Natural killer cell (primary cell): ENCODE results near the gene MAPKAP1. TPM values are rescaled to one million over a fixed set of nuclear protein-coding genes. Genes with fewer than 3 reads are reported as not detected.
"Not testable (repeated sequence)": the region's sequence is repeated elsewhere in the genome, so short reads cannot be mapped to it uniquely, and the experiment has no call there.

Experiments used
- ATAC-seq, 3 donors: fragments of 150-1000 bp in 2 of 3; fragments of 200-7000 bp in 1 of 3; cut with Tn5 transposase; 1 replicate in 1 of 3; 2 replicates in 2 of 3; pipeline ENCODE4 v1.10.0; 2021; ENCODE audit warnings: mild to moderate bottlenecking in 2 of 3, moderate library complexity in 2 of 3
- DNase-seq, 2 donors: peaks; one replicate each; pipeline versions ENCODE4 v3.0.0 to v3.0.0-alpha.2; 2013 to 2021; ENCODE audit warnings: mixed read lengths in 1 of 2
- H3K27ac ChIP-seq: one replicate; pipeline ENCODE4 v1.5.1; 2013; ENCODE audit warnings: mild to moderate bottlenecking, low read length
- H3K27me3 ChIP-seq: one replicate; pipeline ENCODE4 v1.6.1; 2013; ENCODE audit warnings: low read length; ENCODE audit not compliant: control insufficient read depth, insufficient read depth
- H3K36me3 ChIP-seq: one replicate; pipeline ENCODE4 v1.6.1; 2013; ENCODE audit warnings: low read length; ENCODE audit not compliant: control insufficient read depth, insufficient read depth
- H3K4me1 ChIP-seq: one replicate; pipeline ENCODE4 v1.6.1; 2013; ENCODE audit warnings: low read length; ENCODE audit not compliant: control insufficient read depth, insufficient read depth
- H3K4me3 ChIP-seq: one replicate; pipeline ENCODE4 v1.5.1; 2013; ENCODE audit warnings: low read length
- H3K9me3 ChIP-seq: one replicate; pipeline ENCODE4 v1.6.1; 2013; ENCODE audit warnings: low read length; ENCODE audit not compliant: control insufficient read depth, insufficient read depth
- H3K27ac Mint-ChIP-seq, 2 donors: one replicate each; pipeline ENCODE4 v1.8.0; 2022; ENCODE audit warnings: mild to moderate bottlenecking in 2 of 2, mixed read lengths in 2 of 2, moderate library complexity in 1 of 2
- H3K27me3 Mint-ChIP-seq, 2 donors: one replicate each; pipeline ENCODE4 v1.8.0; 2022; ENCODE audit warnings: low read depth in 2 of 2, mixed read lengths in 2 of 2
- H3K36me3 Mint-ChIP-seq: one replicate; pipeline ENCODE4 v1.8.0; 2022; ENCODE audit warnings: mixed read lengths
- H3K4me1 Mint-ChIP-seq, 2 donors: one replicate each; pipeline ENCODE4 v1.8.0; 2022; ENCODE audit warnings: mixed read lengths in 2 of 2
- H3K4me3 Mint-ChIP-seq: one replicate; pipeline ENCODE4 v1.8.0; 2022; ENCODE audit warnings: mild to moderate bottlenecking, moderate library complexity, mixed read lengths
- H3K9me3 Mint-ChIP-seq, 2 donors: one replicate each; pipeline ENCODE4 v1.8.0; 2022; ENCODE audit warnings: mixed read lengths in 2 of 2
- WGBS: methylation state at CpG from one replicate; pipeline ENCODE4 v1.1.7; 2013; ENCODE audit warnings: missing lambda C conversion rate; ENCODE audit not compliant: insufficient coverage; 5-methylcytosine and 5-hydroxymethylcytosine counted together
- intact Hi-C: fragments of 100-400 bp; cut with micrococcal nuclease; formaldehyde crosslinking; loops from one replicate; pipeline ENCODE4 v1.14.2; 2022
- total RNA-seq, 4 donors: library from RNA; stranded (reverse); fragments of 120-200 nt in 1 of 4; gene quantifications; one replicate each; pipeline versions ENCODE4 v1.2.3 to v1.2.4, GENCODE V29; 2013 to 2022
- TF ChIP-seq, protein P1 (sequence below): fragments of 200-600 bp; IDR thresholded peaks from one replicate; pipeline ENCODE4 v1.8.0; 2022; ENCODE audit warnings: antibody characterized with exemption

Gene MAPKAP1
- total RNA-seq, 3 donors from 2014 or later (not counting 1 experiment from before 2014, with no cell fraction given): 51.1 to 73.0 (median 58.8) TPM

DNA sequence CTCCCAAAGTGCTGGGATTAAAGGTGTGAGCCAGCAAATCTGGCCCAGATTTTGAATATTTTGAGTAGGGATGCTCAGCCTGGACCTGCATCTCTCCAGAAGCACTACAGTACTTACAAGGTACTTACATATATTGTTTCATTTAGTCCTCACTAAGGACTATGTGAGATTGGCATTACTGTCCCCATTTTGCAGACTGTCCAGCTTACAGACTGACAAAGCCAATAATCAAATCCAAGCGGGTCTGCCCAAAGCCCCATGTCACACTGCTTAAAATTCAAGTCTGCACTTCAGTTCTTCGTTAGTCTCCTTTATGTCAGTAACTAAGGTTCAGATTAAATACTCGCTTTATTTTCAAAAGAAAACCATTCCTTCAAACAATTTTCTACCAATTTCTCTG, 7.1 kb downstream of the MAPKAP1 start:
- intact Hi-C loops: no loop called here
- no peaks in the 10 kb centered on the region for H3K9me3 Mint-ChIP-seq
- no peak overlapping the region for H3K27ac Mint-ChIP-seq
- H3K36me3 ChIP-seq: no peaks in the 10 kb centered on the region
- no peaks in the 10 kb centered on the region for H3K36me3 Mint-ChIP-seq
- no peak overlapping the region for H3K4me3 Mint-ChIP-seq
- H3K27me3 Mint-ChIP-seq: no peaks in the 10 kb centered on the region
- DNase-seq (no peak), ATAC-seq (no peak)
- no peaks in the 10 kb centered on the region for H3K4me1 ChIP-seq
- no peaks in the 10 kb centered on the region for H3K9me3 ChIP-seq
- no peaks in the 10 kb centered on the region for H3K27me3 ChIP-seq
- TF ChIP-seq, protein P1, sequence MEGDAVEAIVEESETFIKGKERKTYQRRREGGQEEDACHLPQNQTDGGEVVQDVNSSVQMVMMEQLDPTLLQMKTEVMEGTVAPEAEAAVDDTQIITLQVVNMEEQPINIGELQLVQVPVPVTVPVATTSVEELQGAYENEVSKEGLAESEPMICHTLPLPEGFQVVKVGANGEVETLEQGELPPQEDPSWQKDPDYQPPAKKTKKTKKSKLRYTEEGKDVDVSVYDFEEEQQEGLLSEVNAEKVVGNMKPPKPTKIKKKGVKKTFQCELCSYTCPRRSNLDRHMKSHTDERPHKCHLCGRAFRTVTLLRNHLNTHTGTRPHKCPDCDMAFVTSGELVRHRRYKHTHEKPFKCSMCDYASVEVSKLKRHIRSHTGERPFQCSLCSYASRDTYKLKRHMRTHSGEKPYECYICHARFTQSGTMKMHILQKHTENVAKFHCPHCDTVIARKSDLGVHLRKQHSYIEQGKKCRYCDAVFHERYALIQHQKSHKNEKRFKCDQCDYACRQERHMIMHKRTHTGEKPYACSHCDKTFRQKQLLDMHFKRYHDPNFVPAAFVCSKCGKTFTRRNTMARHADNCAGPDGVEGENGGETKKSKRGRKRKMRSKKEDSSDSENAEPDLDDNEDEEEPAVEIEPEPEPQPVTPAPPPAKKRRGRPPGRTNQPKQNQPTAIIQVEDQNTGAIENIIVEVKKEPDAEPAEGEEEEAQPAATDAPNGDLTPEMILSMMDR: no peak
- peaks cover 14 to 42% of the 10 kb centered on the region in 2 donors for H3K4me1 Mint-ChIP-seq
- no peak overlapping the region for H3K4me3 ChIP-seq
- WGBS: 99% methylated on average over 3 of the region's 3 CpGs
- H3K27ac ChIP-seq: no peak overlapping the region

DNA sequence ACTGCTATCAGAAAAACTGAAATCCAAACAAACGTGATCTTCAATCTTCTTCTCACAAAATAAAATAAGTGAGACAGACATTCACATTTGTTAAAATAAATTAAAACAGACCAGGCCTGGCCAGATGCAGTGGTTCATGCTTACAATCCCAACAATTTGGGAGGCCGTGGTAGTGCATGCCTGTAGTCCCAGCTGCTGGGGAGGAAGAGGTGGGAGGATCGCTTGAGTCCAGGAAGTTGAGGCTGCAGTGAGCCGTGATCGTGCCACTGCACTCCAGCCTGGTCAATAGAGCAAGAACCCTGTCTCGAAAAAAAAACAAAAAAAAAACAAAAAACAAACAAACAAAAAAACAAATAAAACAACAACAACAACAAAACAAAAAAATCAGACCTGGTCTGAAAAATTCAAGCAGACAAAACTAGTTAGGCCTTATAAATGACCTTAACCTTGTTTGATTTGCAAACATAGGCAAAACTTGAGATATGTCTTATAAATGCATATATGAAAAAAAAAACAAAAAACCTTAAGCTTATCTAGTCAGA, 10.8 kb downstream of the MAPKAP1 start:
- no peak for DNase-seq
- intact Hi-C loops: no loop called here
- TF ChIP-seq, protein P1: no peak
- H3K36me3 Mint-ChIP-seq: no peaks in the 10 kb centered on the region
- H3K4me3 ChIP-seq: no peak overlapping the region
- H3K27ac ChIP-seq: no peak overlapping the region
- no peaks in the 10 kb centered on the region for H3K27me3 Mint-ChIP-seq
- no peaks in the 10 kb centered on the region for H3K4me1 ChIP-seq
- no peaks in the 10 kb centered on the region for H3K9me3 Mint-ChIP-seq
- WGBS: 59% methylated on average over 6 of the region's 6 CpGs
- ATAC-seq: no peak
- H3K4me1 Mint-ChIP-seq: peaks cover 14 to 33% of the 10 kb centered on the region in 2 donors
- H3K4me3 Mint-ChIP-seq: no peak overlapping the region
- no peaks in the 10 kb centered on the region for H3K9me3 ChIP-seq
- H3K27ac Mint-ChIP-seq: no peak overlapping the region
- no peaks in the 10 kb centered on the region for H3K27me3 ChIP-seq
- H3K36me3 ChIP-seq: no peaks in the 10 kb centered on the region

DNA sequence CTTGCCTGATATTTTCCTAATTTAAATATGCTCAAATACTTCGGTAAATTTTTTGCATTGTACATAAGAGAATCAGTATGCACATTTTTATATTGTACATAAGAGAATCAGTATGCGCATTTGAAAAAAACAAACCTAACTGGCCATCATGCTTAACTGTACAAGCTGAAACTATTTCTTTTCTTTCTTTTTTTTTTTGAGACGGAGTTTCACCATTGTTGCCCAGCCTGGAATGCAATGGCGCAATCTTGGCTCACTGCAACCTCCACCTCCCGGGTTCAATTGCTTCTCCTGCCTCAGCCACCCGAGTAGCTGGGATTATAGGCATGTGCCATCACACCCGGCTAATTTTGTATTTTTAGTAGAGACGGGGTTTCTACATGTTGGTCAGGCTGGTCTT, 11.5 kb downstream of the MAPKAP1 start:
- H3K27me3 ChIP-seq, H3K36me3 ChIP-seq, DNase-seq, ATAC-seq, H3K9me3 ChIP-seq, H3K4me1 ChIP-seq, H3K27ac ChIP-seq, H3K4me3 ChIP-seq, H3K27me3 Mint-ChIP-seq, H3K36me3 Mint-ChIP-seq, H3K9me3 Mint-ChIP-seq, H3K4me3 Mint-ChIP-seq, intact Hi-C loops, H3K27ac Mint-ChIP-seq: not testable (repeated sequence)
- 93% methylated on average over 7 of the region's 8 CpGs for WGBS
- peaks cover 18 to 35% of the 10 kb centered on the region in 2 donors for H3K4me1 Mint-ChIP-seq

DNA sequence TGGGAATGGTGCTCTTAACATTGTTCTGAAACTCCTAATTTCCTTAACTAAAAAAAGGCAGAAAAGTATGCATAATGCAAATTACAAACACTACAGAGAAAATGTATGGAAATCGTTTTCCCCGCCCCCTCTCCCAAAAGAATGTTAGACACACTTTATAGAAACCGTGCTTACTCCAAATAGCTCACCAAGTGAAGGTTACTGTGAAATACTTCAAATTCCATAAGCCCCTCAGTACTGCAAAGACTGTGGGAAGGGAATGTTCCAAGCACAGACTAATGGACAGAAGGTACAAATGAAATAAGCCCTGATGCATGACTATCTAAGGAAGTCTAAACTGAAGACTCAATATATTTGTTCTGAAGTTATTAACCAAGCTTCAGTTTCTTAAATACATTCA, 12.5 kb downstream of the MAPKAP1 start:
- no peaks in the 10 kb centered on the region for H3K36me3 Mint-ChIP-seq
- no peaks in the 10 kb centered on the region for H3K36me3 ChIP-seq
- DNase-seq (no peak), ATAC-seq (no peak)
- no peak overlapping the region for H3K4me3 ChIP-seq
- no peaks in the 10 kb centered on the region for H3K9me3 ChIP-seq
- H3K4me1 ChIP-seq: no peaks in the 10 kb centered on the region
- 100% methylated on average over 2 of the region's 3 CpGs for WGBS
- intact Hi-C loops: no loop called here
- no peaks in the 10 kb centered on the region for H3K9me3 Mint-ChIP-seq
- no peak overlapping the region for H3K4me3 Mint-ChIP-seq
- no peaks in the 10 kb centered on the region for H3K27me3 Mint-ChIP-seq
- peaks cover 26 to 44% of the 10 kb centered on the region in 2 donors for H3K4me1 Mint-ChIP-seq
- TF ChIP-seq, protein P1: no peak
- H3K27me3 ChIP-seq: no peaks in the 10 kb centered on the region
- H3K27ac Mint-ChIP-seq: no peak overlapping the region
- no peak overlapping the region for H3K27ac ChIP-seq

GRCh38 chr9:125693492-125693891, 13.5 kb downstream of the MAPKAP1 start:
- H3K27ac ChIP-seq, H3K4me3 Mint-ChIP-seq, H3K4me1 ChIP-seq, H3K27ac Mint-ChIP-seq, H3K9me3 ChIP-seq, H3K36me3 Mint-ChIP-seq, H3K27me3 Mint-ChIP-seq, H3K9me3 Mint-ChIP-seq, H3K36me3 ChIP-seq, DNase-seq, intact Hi-C loops, H3K27me3 ChIP-seq, H3K4me3 ChIP-seq: not testable (repeated sequence)
- peaks cover 26 to 39% of the 10 kb centered on the region in 2 donors for H3K4me1 Mint-ChIP-seq
- ATAC-seq: peak in 1 of 3 donors; percentile 7
- 87% methylated on average over 6 of the region's 10 CpGs for WGBS
